Mammary epithelial cell (primary cell): ENCODE data around the gene NSF.
"Not testable (repeated sequence)": the region's sequence is repeated elsewhere in the genome, so short reads cannot be mapped to it uniquely, and the experiment has no call there.

Source experiments
- CTCF ChIP-seq, 2 donors: IDR thresholded peaks in 1 of 2; conservative IDR thresholded peaks in 1 of 2; 2 replicates each; pipeline ENCODE4 v1.5.1; 2011 to 2012; ENCODE audit warnings: inconsistent platforms in 2 of 2, low read length in 2 of 2, mild to moderate bottlenecking in 2 of 2, control low read depth in 1 of 2, low read depth in 1 of 2; ENCODE audit not compliant: insufficient read depth in 1 of 2; ENCODE audit errors: extremely low read depth in 1 of 2
- EZH2 ChIP-seq: IDR thresholded peaks from 2 replicates; pipeline ENCODE4 v1.6.1; 2012; ENCODE audit warnings: low read length, inconsistent platforms, borderline replicate concordance

- TF ChIP-seq CTCF (conservative IDR thresholded peaks at IDR 0.05 in 1 of 2, IDR thresholded peaks at IDR 0.05 in 1 of 2; ENCODE audit: extremely low read depth in 1 of 2, insufficient read depth in 1 of 2, low read depth in 1 of 2, low read length in 2 of 2); EZH2: not testable (repeated sequence)
These were observed 31.3 kb upstream of the NSF start for GRCh38 chr17:46559155-46559554.
